HL-60/S4 treated with retinoic acid at 250 ng/mL for 4 days and 3 days (cell line): ENCODE measurements around the gene CTAG2.
"Not testable (repeated sequence)": the region's sequence is repeated elsewhere in the genome, so short reads cannot be mapped to it uniquely, and the experiment has no call there.

ENCODE experiments used
- in situ Hi-C: fragments of 300-500 bp; cut with MboI; formaldehyde crosslinking; loops from 2 replicates; pipeline ENCODE4 v1.7.0; 2022; ENCODE audit warnings: low sequenced_read_pairs

The CTAG2 gene

DNA sequence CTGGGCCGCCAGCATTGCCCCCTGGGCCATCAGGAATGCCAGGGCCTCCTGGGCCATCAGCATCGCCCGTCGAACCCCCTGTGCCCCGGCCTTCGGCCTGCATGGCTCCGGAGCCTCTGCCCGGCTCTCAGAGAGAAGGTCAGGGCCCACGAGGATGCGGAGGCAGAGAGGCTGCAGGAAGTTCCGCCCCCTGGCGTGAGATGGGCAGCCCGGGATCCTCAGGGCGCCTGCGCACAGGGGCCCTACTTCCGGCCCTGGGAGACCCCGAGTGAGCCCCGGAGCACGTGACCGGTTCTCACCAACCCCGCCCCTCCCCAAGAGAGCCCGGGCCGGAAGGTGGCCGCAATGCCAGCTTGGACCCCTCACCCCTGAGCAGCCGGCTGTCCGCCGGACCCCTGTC is at the start of gene CTAG2:
CTAG2 (minus strand) TSS at position 167 of the 400 bp plus-strand sequence; CDS start at position 103, 64 bp downstream.
- in situ Hi-C loops, result not testable (repeated sequence)

DNA sequence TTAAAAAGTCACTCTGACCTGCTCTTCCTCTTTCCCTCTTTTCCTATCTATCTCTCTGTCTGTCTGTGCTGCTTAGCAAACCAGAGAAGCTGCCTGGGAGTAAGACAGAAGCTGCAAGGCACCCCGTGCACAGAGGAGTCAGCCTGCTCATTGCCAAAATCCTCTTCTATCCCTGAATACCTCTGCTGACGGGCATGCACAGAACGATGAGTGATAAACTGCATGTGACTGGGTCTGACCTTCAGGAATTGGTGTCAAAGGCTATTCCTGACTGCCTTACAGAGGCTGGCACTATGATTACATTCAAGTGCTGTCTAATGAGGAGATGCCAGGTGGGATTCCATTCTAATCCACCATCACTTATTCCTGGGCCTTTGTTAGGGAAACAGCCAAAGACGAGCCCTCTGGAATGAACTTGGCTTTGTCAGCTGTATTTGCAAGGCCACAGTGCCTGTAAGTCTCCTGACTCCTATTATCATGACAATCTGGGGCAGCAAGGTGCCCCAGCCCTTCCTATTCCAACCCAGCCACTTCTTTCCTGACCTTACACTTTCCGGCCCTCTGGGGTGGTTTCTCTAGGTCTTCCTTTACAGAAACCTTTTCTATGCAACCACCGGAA is 45.4 kb upstream of the CTAG2 start:
- in situ Hi-C loops, result no loop called here

DNA sequence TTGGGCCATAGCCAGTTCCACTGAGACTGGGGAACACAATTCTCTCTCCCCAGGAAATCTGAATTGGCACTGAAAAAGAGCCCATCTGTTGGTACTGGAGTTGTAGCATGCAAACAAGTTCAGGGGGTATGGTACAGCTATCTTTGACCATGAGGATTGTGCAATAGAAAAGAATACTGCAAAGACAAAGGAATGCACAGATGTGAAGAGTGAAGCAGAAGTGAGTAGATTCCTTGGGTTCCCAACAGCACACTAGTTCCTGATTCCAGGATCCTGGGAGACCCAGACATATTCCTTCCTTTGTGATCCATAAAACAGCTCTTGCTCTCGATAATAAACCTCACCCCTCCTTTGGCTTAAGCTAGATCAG is 43.3 kb upstream of the CTAG2 start:
- in situ Hi-C loops, result no loop called here

DNA sequence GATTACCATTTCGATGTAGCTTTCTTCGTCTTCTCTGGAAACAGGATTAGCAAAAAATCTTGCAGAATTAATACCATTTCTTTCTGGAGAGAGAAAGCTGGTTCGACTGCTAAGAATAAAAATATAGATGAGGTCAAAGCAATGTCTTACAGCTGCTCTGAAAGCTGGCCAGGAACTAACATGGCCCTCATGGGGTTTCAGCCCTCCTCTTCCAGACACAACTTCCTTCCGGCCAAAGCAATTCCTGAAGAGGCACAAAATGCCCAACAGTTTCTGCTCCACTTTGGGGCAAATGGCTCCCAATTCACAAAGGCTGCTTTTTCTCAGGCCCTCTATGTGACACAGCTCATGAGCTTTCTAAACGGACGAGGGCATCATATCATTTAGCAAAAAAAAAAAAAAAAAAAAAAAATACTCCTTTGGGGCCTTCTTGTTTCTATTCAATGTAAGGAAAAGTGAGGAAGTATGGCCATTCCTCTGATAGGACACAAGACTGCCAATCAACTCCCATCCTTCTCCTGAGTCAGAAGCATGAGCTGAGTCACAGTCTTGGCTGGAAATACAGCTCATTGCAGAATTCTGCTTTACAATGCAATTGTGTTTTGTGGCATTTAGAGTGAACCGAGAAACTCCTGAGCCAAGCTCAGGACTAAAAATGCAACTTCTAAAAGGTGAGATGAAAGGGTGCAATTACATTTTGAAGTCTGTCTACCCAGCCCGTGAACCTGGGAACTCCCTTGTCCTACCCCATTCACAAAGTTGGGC is 42.7 kb upstream of the CTAG2 start:
- in situ Hi-C loops, result no loop called here

DNA sequence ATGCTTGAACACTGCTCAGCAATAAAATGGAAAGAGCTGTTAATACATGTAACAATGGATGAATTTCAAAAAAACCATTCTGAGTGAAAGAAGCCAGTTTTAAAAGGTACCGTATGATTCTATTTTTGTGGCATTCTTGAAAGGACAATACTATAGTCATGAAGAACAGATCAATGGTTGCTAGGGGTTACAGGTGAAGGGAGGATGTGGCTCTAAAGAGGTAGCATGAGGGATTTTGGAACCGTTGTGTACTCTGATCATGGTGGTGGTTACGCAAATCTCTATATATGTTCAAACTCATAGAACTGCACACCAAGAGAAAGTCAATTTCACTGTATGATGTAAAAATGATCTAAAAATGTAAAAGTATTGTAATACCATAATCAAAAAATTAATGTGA is 40.0 kb upstream of the CTAG2 start:
- in situ Hi-C loops, result no loop called here

DNA sequence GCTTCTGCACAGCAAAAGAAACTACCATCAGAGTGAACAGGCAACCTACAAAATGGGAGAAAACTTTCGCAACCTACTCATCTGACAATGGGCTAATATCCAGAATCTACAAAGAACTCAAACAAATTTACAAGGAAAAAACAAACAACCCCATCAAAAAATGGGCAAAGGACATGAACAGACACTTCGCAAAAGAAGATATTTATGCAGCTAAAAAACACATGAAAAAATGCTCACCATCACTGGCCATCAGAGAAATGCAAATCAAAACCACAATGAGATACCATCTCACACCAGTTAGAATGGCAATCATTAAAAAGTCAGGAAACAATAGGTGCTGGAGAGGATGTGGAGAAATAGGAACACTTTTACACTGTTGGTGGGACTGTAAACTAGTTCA is 37.1 kb upstream of the CTAG2 start:
- in situ Hi-C loops, result not testable (repeated sequence)

DNA sequence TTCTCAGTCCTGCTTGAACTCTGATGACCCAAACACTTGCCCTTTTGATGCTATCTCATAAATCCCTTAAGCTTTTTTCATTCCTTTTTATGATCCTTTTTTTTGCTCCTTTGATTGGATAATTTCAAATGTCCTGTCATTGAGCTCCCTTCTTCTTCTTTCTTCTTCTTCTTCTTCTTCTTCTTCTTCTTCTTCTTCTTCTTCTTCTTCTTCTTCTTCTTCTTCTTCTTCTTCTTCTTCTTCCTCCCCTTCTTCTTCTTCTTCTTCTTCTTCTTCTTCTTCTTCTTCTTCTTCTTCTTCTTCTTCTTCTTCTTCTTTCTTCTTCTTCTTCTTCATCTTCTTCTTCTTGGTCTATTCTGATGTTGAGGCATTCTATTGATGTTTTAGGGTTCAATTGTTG is 18.7 kb upstream of the CTAG2 start:
- in situ Hi-C loops, result not testable (repeated sequence)

DNA sequence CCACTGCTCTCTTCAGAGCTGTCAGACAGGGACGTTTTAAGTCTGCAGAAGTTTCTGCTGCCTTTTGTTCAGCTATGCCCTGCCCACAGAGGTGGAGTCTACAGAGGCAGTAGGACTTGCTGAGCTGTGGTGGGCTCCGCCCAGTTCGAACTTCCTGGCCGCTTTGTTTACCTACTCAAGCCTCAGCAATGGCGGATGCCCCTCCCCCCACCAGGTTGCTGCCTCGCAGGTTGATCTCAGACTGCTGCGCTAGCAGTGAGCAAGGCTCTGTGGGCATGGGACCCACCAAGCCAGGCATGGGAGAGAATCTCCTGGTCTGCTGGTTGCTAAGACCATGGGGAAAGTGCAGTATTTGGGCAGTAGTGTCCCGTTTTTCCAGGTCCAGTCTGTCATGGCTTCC is 17.5 kb upstream of the CTAG2 start:
- in situ Hi-C loops, result not testable (repeated sequence)

DNA sequence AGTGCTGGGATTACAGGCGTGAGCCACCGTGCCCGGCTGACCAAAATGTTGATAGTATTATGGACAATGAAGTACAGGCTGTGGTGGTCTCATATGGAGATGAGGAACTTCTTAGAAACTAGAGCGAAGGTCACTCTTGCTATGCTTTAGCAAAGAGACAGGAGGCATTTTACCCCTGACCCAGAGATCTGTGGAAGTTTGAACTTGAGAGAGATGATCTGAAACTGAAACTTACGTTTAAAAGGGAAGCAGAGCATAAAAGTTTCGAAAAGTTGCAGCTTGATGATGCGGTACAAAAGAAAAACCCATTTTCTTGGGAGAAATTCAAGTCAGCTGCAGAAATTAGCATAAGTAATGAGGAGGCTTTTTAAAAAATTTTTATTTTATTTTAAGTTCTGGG is 8.5 kb upstream of the CTAG2 start:
- in situ Hi-C loops, result no loop called here

DNA sequence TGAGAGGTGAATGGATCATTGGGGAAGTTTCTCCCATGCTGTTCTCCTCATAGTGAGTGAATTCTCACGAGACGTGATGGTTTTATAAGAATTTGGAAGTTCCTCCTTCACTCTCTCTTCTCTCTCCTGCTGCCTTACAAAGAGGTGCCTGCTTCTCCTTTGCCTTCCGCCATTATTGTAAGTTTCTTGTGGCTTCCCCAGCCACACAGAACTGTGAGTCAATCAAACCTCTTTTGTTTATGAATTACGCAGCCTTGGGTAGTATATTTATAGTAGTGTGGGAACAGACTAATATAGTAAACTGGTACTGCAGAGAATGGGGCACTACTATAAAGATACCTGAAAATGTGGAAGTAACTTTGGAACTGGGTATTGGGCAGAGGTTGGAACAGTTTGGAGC is 7.8 kb upstream of the CTAG2 start:
- in situ Hi-C loops, result no loop called here

DNA sequence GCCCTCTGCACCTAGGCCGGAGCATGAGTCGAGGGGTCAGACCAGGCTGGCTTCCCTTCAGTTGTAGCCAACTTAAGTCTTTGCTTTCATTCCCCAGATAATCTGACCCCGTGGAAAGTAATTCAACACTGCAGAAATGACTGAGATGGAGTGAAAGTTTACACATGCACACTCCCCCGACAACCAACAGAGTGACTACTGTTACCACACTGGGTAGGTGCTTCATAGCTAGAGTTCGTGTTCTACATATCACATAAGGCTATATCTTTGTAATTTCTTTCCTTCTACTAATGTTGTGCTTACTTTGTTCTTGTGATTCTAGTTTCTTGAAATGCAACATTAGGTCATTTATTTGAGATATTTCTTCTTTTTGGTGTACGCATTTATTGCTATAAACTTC is 7.2 kb upstream of the CTAG2 start:
- in situ Hi-C loops, result no loop called here

DNA sequence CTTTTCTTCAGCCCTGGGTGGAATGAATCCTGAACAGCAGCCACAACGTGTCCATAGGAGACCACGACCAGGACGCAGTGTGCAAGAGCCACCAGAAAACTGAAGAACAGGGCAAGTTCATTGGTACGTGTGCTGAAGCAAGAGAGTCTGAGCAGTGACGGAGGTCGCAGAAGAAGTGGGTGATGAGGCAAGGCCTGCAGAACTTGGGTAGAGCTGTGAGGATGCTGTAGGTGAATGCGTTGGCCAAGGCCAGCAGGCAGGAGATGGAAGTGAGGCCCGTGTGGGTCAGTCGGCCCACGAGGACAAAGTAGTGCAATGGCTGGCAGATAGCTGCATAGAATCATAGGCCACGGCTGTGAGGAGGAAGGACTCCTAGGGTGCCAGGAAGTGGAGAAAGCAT is 5.6 kb upstream of the CTAG2 start:
- in situ Hi-C loops, result no loop called here

DNA sequence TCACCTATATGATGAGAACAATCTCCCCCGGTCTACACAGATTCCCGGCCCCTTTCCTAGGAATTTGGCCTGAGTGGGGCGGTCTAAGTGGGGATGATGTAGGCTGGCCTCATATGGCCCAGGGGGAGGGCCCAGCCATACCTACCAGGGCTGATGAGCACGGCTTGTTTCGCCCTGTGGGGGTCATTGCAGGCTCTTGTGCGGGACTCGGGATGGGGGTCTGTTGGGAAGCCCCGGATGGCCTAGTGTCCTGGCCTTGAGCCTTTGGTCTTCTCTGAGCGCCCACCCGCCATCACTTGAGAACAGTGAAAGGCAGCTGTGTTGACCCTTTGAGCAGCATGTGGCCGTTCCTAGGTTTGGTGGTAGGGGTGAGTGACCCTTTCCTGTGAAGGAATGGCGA is 4.8 kb upstream of the CTAG2 start:
- in situ Hi-C loops, result no loop called here

DNA sequence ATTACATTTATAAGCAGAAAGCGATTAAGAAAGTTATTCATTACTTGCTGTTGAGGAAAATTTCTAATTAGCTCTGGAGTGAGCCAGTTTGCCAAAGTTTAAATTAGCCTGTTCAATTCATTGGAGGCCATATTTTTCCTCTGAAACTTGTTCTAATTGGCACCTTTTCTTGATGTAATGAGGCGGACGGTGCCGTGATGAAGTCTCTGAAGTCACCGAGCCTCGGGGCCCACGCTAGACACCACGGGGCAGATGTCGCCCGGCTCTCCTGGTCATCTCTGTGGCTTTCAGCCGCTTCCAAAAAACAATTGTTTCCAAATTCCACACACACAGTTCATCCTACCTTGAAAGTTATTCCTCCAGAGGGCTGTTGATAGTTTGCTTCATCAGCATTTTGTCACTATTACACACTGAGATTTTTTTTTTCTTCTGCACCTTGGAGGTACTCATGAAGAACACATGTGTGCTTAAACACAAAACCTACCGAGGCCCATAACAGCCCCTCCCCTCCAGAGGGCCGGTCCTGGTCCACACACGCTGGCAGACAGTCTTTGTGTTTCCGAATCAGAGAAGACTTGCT is 3.9 kb upstream of the CTAG2 start:
- in situ Hi-C loops, result no loop called here

DNA sequence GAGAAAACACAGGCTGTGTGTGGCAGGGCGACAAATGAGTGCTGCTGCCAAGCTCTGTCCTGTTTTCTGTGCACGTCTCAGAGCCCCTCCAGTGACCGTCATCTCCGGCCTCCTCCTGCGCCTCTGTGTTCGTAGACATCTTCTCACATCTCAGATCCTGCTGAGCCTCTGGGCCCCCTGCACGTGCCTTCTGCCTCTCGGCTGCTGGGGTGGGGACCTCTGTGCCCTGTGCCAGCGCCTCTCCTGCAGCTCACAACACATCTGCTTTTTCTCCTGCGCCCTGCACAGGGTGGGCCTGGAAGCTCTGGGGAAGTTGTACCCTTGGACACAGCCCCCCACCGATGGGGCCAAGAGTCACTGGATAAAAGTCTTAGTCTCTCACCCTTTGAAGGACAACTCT is 2.4 kb upstream of the CTAG2 start:
- in situ Hi-C loops, result no loop called here

DNA sequence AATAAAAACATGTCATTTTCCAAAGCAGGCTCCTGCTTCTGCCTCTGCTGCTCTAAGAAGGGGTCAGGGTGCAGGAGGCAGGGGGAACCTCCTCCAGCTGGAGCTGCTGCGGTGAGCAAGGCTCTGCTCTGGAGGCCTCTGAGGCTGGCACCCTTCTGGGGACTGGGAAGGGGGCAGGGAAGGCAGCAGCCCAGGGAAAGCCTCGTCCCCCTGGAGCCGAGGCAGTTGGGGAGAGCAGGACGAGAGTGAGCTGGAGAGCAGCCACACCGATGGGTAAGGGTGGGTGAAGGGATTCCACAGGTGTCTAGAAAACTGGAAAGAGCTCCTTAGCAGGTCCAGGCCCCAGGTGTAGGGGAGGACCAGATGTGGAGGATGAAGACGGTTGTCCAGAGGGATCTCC is 2.0 kb upstream of the CTAG2 start:
- in situ Hi-C loops, result no loop called here

DNA sequence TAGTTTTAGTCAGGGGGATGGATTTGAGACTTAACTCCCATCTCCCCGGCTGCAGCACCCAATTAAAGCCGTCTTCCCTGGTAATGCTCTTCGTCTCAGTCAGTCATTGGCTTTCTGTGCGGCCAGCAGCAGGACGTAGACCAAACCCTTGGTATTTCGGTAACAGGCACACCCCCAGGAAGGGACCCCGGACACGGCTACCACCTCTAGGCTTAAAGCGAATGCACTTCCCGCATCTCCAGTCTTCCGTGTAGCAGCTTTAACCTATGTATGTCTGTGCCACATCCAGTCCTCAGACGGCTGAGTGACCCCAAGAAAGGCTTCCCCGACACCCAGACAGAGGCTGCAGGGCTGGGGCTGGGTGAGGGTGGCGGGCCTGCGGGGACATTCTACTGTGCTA is 1.5 kb upstream of the CTAG2 start:
- in situ Hi-C loops, result no loop called here

DNA sequence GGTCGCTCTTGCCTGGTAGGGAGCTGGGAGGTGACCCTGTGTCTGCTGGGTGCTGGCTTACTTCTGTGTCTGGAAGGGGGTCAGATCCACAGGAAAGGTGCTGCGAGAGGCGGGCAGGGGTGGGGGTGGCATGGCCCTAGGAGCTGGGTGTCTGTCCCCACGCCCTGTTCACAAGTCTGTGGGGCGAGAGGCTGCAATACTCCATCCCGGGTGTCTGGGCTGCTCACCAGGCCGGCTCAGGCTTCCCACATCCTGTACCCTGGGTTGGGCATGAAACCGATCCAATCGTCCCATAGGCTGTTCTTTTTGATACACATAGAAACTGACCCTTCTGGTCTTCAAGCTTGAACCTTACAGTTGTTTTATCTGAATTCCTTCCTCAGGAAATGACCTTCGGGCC is 993 bp upstream of the CTAG2 start:
- in situ Hi-C loops, result no loop called here

DNA sequence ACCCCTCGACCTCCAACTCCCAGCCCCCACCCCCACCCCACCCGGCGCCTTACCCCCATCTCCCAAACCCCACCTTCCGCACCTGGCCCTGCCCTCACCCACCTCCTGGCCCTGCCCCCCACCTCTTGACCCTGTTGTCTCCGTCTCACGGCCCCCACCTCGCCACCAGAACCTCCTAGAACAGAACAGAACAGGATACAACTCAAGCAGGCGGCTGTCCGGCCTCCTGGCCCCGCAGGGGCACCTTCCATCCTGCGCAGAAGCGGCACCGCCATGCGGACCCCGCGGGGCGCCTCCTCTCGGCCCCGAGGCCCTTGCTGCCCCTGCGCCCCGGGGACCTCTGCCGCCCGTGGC is 354 bp downstream of the CTAG2 start:
- in situ Hi-C loops, result no loop called here

DNA sequence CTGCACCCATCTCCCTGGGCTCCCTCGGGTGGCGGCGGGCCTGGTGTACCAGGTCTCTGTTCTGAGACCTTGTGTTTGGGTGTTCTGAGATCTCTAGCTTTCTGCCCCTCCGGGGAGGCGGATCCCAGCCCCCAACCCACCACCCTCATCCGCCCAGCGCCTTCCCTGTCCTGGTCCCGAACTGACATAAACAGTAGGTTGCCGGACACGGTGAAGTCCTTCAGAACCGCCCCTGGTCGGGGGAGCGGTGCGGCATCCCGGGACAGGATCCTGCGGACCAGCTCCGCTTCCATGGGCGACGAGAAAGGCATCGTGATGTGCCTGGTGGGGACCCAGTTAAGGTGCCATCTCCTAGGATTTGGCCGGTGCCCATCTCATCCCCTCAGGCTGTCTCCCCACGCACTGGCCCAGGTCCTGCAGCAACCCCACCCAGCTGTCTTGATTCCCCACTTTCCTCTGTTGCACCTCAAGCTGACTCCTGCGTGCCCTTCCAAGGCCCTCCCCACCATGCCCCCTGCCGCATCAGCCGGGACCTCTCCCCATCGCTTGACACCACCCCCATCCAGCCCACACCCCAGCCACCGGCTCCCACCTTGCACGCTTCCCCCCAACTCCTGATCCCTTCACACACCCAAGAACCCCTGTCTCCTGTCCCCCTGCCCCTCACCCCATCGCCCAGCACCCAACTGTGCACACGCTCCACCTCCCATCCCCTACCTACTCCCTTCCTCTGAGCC is 900 bp downstream of the CTAG2 start:
- in situ Hi-C loops, result no loop called here

DNA sequence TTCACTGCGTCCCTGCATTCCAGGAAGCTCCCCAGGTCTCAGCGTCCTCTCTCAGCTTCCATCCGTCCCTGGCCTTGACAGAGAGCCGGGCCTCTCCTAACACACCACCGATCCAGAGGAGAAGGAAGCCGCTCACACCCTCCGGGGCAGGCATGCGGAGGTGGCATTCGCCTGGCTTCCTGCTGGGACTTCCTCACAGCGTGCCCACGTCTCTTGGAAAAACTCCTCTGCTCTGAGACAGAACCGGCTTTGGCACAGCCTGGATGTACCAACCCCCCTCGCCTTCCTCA is 3.2 kb downstream of the CTAG2 start:
- in situ Hi-C loops, result no loop called here
